Ishikawa (cell line): Measurements from ENCODE around the gene EP400.
A peak's percentile ranks its signal among the peaks of the same experiment; 100 is the strongest.

Experiments used
- CEBPB ChIP-seq: IDR thresholded peaks from 2 replicates; pipeline ENCODE4 v1.6.1; 2012
- CREB1 ChIP-seq: IDR thresholded peaks from 2 replicates; pipeline ENCODE4 v1.6.1; 2012; ENCODE audit warnings: low read depth
- EGR1 ChIP-seq: IDR thresholded peaks from 2 replicates; pipeline ENCODE4 v1.6.1; 2012
- EP300 ChIP-seq: IDR thresholded peaks from 2 replicates; pipeline ENCODE4 v1.6.1; 2012; ENCODE audit warnings: borderline replicate concordance
- FOXM1 ChIP-seq: IDR thresholded peaks from 2 replicates; pipeline ENCODE4 v1.6.1; 2012; ENCODE audit warnings: low read depth, borderline replicate concordance
- NFIC ChIP-seq: IDR thresholded peaks from 2 replicates; pipeline ENCODE4 v1.6.1; 2012
- RAD21 ChIP-seq: IDR thresholded peaks from 2 replicates; pipeline ENCODE4 v1.6.1; 2012; ENCODE audit warnings: low read depth
- TAF1 ChIP-seq: IDR thresholded peaks from 2 replicates; pipeline ENCODE4 v1.6.1; 2012; ENCODE audit warnings: low read depth, mild to moderate bottlenecking
- TCF12 ChIP-seq: IDR thresholded peaks from 2 replicates; pipeline ENCODE4 v1.6.1; 2012; ENCODE audit warnings: low read depth
- TEAD4 ChIP-seq: IDR thresholded peaks from 2 replicates; pipeline ENCODE4 v1.6.1; 2012
- YY1 ChIP-seq: IDR thresholded peaks from 2 replicates; pipeline ENCODE4 v1.6.1; 2012; ENCODE audit warnings: low read depth
- TF ChIP-seq, protein P1 (sequence below): IDR thresholded peaks from 2 replicates; pipeline ENCODE4 v1.6.1; 2012; ENCODE audit warnings: low read depth, mild to moderate bottlenecking
- TF ChIP-seq, protein P2 (sequence below): IDR thresholded peaks from 2 replicates; pipeline ENCODE4 v1.6.1; 2012

DNA sequence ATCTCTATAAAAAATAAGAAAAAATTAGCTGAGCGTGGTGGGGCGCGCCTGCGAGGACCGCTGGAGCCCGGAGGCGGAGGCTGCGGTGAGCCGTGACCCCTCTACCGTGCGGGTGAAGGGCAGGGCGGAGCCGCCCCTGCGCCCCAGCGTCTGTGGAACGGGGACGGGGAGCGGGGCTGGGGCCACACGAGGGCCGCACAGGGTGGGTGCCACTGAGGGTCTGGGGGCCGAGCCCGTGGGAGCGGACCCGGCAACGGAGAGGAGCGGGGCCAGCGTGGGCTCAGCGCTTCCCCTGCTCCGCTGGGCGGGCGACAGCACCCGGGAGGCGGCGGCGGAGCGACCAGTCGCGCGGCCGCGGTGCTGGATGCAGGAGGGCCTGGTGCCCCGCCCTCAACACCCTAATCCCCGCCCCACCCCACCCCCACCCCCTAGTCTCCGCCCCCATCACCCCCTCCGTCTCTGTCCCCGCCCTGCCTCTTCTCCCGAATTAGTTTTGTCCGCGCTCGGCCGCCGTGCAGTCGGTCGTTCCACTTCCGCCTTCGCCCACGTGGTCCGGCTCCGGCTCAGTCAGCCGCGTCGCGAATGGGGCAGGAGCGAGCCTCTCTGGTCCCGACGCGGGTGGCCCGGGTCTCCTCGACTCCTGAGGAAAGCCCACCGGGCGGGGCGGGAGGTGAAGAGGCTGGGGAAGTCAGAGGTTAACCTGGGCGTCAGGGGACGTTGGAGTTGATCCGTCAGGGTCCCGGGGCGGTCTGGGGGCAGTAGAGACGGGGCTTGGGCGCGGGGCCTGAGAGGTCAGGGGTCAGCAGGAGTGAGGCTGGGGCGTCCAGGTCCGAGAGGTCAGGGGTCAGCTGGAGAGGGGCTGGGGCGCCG lies 20.8 kb upstream of the EP400 start, which contains the start of gene PUS1:
- TF ChIP-seq TEAD4 = no peak
- TF ChIP-seq EP300 = no peak
- TF ChIP-seq, protein P1, sequence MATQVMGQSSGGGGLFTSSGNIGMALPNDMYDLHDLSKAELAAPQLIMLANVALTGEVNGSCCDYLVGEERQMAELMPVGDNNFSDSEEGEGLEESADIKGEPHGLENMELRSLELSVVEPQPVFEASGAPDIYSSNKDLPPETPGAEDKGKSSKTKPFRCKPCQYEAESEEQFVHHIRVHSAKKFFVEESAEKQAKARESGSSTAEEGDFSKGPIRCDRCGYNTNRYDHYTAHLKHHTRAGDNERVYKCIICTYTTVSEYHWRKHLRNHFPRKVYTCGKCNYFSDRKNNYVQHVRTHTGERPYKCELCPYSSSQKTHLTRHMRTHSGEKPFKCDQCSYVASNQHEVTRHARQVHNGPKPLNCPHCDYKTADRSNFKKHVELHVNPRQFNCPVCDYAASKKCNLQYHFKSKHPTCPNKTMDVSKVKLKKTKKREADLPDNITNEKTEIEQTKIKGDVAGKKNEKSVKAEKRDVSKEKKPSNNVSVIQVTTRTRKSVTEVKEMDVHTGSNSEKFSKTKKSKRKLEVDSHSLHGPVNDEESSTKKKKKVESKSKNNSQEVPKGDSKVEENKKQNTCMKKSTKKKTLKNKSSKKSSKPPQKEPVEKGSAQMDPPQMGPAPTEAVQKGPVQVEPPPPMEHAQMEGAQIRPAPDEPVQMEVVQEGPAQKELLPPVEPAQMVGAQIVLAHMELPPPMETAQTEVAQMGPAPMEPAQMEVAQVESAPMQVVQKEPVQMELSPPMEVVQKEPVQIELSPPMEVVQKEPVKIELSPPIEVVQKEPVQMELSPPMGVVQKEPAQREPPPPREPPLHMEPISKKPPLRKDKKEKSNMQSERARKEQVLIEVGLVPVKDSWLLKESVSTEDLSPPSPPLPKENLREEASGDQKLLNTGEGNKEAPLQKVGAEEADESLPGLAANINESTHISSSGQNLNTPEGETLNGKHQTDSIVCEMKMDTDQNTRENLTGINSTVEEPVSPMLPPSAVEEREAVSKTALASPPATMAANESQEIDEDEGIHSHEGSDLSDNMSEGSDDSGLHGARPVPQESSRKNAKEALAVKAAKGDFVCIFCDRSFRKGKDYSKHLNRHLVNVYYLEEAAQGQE = no peak
- TF ChIP-seq NFIC = no peak
- TF ChIP-seq, protein P2, sequence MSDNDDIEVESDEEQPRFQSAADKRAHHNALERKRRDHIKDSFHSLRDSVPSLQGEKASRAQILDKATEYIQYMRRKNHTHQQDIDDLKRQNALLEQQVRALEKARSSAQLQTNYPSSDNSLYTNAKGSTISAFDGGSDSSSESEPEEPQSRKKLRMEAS = peak; percentile 99
- no peak; the same call in 1 of the 2 replicates for TF ChIP-seq TCF12
- TF ChIP-seq YY1 = peak; percentile 54; the same call in 1 of the 2 replicates
- TF ChIP-seq RAD21 = no peak; the same call in 1 of the 2 replicates
- TF ChIP-seq CREB1 = no peak
- TF ChIP-seq CEBPB = 0 out of 2 replicates have a peak, but pooled peaks have one; percentile 4
- peak; percentile 63; the same call in 1 of the 2 replicates for TF ChIP-seq EGR1
- peak; percentile 57 for TF ChIP-seq TAF1
- TF ChIP-seq FOXM1 = no peak
